GM19240 (cell line): Measurements from ENCODE around the gene ABLIM1.

ENCODE experiments used
- DNase-seq: peaks from one replicate; pipeline ENCODE4 v3.0.0; 2011; ENCODE audit warnings: low spot score; ENCODE audit not compliant: insufficient read length

Gene ABLIM1

DNA sequence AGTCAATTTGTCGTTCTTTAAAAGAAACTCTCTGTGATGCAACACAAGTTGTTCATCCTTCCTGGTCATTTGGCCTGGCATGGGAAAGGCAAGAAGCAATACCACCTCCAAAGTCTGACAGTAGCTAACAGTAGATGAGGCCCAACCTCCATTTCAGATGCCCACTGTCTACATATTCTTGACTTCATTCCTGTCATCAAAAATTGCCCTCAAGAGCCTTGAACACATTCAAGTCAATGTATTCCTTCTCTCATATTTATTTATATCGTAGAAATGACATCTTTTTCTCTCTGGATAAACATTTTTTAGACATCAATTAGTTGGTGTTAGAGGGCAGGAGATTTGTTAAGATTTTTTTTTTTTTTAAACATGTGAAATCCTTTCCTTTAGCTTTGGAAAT is 33.7 kb downstream of the ABLIM1 start:
- DNase-seq = no peak

DNA sequence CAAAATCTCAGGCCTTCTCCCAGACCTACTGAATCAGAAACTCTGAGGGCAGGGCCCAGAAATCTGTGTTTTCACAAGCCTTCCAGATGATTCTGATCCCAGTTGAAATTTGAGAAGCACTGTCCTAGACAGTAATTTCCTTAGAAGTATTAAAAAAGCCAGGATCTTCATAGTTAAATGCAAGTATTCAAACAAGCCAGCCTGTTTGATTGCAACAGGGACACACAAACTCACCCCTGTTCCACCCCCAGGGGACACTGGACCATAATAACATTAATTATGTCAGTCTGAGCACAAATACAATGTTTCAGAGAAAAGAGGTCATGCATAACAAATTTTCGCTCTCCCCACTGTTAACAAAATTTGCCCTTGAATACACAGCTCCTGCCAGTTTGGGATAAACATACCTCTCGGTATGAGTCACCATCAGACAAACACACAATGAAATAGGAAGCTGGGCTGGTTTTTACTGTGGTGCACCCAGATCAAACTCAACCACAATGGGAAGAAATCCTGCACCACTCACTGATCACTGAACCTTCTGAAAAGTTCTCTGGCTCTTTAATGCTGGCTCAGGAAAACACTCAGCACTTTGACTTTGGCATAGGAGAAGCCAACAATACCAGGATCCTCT is 34.3 kb downstream of the ABLIM1 start:
- no peak for DNase-seq

DNA sequence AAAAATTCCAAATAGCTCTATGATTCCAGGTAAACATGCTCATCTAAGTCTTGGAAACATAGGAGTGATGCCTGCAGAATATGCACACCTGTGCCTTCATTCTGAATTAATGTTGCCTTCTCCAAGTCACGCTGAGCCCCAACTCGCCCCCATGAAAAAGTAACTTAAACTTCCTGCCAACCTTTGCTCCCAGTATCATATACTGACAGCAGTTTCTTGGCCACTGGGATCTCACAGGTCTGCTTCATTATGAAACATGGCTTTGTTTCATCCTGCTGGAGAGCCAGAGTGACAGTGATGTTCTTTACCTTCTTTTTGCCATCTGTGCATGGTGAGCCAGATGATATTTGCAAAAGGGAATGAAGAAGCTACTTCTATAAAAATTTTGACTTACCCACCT is 34.9 kb downstream of the ABLIM1 start:
- DNase-seq = no peak

DNA sequence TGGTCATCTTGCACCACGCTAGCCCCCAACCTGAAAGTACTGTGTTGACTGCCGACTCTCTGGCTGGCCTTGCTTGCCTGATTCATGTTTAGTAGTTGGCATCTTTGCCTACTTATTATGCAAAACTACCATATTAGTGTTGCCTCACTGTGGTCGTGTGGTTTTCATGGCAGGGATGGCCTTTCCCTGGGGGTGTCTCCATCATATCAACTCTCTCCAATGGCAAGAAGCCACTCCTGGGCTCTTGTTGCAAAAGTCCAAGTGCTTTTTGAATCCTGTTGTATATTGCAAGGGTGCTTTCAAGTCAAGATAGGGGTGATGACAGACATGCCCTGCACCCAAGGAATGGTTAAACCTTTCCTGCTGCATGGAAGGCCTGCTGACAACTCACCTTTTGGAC is 39.4 kb downstream of the ABLIM1 start:
- DNase-seq = no peak

DNA sequence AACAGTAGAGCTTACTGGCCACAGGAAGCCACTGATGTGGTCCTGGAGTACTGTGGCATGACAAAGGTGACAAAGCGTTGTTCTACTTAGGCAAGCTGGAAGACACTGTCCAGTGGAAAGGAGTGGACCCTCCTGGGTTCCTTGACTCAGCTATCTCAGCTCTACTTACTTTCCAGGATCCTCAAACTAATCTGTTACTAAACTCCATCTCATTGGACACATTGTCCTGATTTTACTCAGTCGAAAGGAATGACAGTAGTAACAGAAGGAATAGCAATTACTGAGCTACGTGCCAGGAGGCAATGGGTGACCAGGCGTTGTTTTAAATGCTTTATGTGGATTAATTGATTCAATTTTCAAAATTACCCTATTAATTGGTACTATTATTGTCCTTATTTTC is 41.6 kb downstream of the ABLIM1 start:
- DNase-seq = no peak

DNA sequence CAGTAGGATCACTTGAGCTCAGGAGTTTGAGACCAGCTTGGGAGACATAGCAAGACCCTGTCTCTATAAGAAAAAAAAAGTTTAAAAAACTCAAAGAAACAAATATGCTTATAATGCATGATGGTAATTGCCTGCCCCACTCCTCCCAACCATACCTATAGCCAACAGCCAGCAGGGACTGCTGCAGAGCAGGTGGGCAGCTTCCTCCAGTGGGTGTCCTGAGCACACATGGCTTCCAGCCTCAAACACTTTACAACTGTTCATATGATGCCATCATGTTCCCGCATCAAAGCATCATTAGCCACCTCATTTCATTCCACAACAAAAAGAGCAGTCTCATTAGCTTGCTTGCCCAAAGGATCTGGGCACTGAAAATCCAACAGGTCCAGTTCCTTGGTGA is 42.0 kb downstream of the ABLIM1 start:
- DNase-seq = no peak

DNA sequence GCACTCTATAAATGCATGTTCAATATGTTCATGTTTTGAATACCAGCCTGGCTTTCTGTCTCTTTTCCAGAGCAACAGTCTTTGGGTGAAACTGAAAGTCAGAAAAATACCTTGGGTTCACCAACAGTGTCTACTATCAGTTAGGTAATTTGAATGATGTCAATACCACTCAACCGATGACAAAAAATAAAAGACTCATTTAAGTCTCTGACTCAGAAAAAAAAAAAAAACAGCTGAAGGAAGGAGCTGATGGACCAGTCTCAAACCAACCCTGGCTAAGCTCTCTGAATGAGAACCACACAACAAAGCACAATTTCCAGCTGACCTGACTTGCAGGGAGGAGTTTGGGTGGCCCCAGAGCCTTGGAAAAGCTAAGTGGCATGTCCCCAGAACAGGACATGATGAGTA is 42.5 kb downstream of the ABLIM1 start:
- DNase-seq = peak; percentile 23

DNA sequence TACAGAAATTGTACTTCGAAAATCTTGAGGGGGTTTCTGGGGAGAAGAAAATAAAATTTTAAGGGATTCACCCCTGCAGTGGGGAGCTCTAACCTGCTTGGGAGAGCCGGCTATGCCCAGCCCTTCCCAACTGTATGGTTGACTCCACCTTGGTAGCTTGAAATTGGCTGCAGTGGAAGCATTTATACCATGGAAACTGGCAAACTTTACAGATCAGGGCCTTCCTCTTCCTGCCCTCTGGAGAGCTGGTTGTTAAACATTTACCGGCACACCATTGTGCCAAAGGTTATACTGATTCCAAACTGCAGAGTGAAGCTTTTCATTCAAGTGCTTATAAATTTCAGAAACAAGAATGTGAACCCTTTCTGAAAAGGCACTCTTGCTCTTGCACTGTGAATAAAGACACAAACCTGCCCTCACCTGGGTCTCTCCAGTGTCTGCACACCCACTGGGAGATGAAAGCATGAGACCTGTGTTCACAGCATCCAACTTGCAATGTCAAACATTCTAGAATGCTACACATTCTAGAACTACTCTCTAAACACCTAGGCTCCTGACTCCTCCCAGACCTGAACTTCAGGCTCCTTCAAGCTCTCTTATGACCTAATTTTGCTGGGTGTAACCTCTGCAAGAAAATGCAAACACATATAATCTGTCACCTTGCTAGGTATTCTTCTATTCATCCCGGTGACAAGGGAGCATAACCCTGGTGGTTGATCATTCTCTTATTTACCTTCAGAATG is 44.7 kb downstream of the ABLIM1 start:
- no peak for DNase-seq

DNA sequence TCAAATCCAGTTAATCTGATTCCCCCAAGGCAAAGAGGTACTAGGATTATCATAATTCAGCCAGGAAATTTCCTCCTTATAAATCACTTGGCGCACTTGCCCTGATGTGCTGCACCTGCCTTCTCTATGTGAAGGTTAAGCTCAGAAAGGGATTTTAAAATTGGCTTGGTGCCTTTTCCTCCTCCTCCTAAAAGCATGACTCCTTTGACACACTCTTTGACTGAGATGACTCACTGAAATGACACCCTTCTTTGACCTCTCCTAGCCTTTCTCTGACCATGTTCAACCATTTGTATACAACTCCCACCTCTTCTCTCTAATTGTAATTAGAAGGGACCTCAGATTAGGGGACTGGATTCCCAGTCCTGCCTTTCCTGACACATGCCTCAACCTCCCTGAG is 46.5 kb downstream of the ABLIM1 start:
- DNase-seq = no peak

DNA sequence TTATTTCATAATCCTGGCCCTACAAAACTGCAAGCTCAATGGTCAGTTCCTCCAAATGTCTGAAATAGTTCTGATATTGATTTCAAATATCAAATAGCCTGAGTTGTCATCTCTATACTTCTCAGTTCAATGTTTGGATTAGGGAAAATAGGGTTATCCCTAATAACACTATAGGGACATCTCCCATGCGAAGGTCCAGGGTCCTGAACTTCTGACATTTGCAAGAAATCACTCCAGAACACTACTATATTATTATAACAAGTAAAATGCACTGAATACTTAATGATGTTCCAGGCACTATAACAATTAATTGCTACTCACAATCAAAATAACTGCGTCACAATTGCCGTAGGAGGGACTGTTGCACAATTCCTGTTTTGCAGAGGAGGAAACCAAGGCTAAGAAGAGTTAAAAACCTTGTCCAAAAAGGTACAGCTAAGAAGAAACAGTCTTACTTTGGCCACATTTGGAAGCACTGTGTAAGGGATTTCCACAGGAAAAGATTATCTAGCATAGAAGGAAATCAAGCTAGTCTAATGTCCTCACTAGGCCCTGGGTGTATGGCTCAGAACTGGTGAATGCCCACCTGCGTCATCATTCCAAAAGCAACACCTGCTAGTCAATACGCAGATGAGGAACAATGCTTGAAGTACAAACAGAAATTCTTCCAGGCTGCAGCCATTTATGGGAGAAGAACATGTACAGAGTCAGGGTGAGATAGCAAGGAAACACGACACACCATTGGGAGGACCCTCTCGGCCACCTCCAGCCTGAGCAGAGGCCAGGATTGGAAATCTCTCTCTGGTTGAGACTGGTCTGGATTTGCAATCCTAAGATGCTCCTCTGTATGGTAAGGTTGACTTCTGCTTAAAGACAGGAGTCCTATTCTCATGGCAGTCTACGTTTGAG is 48.3 kb downstream of the ABLIM1 start:
- no peak for DNase-seq

DNA sequence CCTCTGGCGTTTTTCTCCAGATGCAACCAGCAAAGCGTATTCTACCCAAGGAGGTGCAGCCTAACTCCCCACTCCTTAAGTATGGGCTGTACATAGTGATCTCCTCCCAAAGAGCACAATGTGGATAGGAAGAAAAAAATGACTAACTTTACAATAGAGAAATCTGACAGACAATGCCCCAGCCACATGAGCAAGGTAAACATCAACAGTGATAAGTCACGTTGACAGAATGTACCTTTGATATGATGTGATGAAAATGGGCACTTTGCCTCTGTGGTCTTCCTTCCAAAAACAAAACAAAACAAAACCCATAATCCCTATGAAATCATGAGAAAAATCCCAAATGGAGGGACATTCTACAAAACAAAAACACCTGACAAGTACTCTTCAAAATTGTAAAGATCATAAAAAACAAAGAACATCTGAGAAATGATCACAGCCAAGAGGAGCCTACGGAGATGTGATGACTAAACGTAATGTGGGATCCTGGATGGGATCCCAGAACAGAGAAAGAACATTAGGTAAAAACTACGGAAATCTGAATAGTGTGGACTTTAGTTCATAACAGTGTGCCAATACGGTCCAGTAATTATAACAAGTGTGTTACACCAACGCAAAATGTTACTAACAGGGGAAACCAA is 50.6 kb downstream of the ABLIM1 start:
- no peak for DNase-seq

DNA sequence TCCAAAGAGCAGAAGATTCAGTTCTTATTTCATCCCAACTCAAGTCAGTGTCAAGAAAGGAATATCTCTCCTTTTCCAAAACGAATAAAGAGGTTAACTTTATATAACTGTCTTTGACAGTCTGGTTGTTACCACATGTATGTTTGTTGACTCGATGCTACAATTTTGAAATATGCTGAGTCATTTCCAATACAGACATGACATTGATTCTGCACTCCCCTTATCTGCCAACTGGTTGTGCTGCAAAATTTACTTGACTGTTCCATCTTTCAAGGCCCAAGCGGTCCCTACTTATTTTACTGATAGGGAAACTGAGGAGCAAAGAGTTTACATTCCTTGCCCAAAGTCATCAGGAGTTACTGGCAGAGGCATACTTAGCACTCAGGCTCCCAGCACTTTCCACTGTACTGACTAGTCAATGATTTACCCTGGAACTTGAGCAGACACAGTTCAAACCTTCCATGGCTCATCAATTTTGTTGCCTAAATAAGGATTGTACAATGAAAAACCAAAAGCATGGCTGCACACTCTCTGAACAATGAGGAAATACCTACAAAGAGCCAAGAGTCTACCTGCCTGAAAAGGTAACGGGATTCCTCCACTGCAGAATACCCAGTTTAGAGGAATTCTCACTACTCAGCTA is 52.8 kb downstream of the ABLIM1 start:
- no peak for DNase-seq

DNA sequence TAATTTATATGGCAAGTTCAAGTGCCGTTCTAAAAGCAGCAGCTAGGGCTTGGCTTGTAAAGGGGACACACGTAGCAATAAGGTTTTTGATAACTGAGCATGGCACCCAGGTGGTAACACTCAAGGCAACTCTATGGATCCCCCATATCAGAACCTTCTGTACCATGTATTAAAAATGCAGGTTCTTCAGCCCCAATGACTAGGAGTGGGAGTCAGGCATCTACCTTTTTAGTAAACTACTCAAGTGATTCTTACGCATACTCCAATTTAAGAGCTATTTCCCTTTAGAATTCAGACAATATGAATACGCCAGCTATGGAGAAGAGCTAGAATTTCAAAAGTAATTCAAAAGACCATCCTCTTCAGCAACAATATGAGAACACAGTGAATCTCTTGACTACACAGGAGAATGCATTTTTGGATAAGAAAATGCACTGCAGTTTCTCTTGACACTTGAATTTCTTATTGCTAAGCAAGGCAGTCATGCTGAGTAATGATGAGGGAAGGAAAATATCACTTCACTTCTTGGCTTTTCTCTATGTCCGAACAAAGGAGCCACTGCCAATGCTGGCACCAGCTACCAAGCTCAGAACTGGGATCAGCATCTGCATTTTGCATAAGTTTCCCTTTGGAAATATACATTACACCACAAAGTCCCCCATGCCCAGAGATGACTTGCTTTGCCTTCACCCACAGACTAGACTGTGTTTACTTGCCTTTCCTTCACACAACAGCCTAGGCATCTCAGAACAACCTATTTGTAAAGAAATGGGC is 53.5 kb downstream of the ABLIM1 start:
- no peak for DNase-seq

DNA sequence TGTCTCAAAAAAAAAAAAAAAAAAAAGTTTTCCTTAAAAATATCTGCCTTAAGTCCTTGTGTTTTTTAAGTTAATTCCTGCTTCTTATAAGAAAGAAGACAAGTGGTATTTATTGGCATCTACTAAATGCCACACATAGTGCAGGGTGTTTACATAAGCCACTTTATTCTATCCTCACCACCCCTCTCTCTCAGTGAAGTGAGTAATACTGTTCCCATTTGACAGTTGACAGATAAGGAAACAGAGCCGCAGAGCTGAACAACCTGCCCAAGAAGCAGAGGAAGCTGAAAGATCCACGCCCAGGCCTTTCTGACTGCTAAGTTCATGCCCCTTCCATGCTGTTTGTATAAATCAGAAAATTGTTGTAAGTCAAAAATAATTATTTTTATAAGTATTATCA is 54.1 kb downstream of the ABLIM1 start:
- no peak for DNase-seq

DNA sequence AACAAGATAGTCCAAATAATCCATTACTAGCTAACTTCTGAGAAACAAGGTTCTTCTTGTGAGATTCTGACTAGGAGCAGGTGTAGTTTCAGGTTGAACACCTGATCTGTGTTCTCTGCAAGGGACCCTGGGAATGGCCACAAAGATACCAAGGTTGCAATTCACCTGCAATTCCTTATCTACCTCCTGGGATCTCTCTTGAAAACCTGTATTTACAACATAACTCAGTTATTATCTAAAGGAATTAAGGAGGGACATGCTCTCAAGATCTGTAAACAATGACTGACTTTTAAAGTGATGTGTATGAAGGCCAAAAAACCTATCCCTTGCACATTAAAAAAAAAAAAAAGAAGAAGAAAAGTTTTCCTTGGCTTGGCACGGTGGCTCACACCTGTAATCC is 54.8 kb downstream of the ABLIM1 start:
- no peak for DNase-seq

DNA sequence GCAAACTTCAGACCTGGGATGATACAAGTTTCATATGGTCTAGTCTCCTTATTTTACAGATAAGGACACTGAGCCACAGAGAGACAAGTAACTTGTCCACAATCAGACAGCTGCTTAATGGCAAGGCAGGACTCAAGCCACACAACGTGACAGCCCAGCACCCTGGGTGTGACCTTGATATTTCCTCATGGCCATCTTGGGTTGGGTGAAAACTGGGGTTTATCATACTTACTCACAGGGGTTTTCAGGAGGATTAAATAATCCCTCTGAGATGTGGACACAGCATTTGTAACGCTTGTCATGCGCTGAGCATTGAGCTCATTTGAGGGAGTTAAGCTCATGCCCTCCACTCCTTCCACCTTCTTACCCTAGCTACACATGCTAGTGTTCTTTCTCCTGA is 58.0 kb downstream of the ABLIM1 start:
- no peak for DNase-seq

DNA sequence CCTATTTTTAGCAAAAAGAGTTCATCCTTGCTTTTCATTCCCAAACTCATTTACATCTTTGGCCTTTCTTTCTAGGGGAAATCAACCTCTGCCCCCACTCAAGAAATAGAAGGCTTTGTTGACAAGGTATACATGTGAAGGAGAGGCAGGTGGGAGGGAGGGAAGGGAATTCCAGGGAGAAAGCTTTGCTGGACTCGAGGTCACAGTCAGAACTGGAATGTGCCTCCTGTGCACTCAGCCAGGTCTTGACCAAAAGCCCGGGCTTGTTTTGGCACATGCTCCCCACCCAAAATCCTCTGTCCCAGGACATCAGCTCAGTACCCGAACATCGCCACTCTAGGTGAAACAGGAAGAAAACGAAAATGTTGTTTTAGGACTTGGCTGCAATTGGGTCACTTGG is 61.3 kb downstream of the ABLIM1 start:
- no peak for DNase-seq

DNA sequence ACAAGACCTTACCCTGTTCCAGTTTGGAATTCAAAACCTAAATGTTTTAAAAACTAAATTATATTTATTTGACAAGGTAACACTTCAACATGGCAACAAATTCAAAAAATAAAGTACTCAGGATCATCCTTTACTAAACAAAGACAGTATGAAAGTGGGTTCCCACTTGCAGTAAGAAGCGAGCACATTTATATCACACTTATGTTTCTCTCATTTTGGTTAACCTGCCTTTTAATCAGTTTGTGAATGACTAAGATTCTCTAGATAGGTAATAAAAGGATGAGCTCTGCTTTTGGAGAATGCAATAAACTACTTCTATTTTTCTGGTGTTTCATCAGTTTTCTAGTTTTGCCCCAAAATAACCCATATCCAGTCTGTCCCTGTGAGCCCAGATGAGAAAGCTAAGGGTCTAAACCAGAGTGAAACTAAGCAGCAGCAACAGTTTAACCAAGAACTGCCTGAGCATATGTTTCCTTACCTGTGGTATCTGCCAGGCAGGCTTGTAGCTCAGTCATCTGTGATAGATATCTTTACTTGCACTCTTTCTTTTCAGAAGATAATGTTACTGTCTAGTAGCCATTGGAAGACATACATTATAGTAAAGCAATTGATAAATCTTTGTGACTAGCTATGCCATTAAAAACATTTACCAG is 64.1 kb downstream of the ABLIM1 start:
- no peak for DNase-seq

DNA sequence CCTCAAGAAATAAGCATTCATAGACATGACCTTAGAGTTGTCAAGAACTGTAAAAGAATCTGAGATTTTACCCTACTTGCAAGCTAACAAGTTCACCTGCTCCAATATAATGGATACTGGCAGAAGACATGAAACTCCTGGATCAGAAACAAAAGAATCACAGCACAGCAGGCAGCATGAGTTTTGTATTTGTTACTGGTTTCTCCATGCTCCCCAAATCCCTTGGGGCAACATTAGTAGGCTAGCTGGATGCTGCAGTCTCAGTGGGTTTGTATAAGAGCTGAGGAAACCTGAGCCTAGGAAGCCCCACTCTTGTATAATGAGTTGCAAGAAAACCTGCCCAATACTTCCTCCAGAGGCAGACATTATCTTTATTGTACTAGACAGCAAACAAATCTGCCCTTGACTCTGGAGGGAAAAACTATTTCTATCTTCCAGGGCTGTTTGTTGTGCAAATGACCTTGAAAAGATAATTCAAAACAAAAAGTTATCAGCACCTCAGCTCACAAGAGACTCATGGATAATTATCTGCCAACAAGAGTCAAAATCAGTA is 64.8 kb downstream of the ABLIM1 start:
- DNase-seq = no peak

DNA sequence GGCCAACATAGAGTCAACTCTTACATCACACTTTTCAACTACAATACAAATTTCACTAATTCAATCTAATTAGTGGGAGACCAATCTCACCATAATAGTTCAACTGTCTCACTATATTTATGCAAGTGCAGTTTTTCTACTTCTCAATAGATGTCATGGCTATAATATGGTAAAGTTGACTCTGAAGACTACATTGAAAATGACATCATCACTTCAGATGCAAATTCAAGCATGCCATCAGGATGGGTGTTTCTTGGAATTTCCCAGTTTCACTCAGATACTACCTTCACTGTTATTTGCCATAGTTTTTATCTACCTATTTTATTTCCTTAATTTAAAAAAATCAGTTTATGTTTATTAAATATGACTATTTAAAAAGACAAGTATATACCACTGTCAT is 67.1 kb downstream of the ABLIM1 start:
- DNase-seq = no peak
